Measurements from ENCODE around the gene RASL11A.
"Not testable (repeated sequence)": the region's sequence is repeated elsewhere in the genome, so short reads cannot be mapped to it uniquely, and the experiment has no call there.

The RASL11A gene

GRCh38 chr13:27270594-27271520, at the start of gene RASL11A:
Gene RASL11A (plus strand): TSS chr13:27270830. CDS start chr13:27270945, 115 bp downstream.
- peak; percentile 75 for DNase-seq

- not testable (repeated sequence) for DNase-seq
These were observed 48.5 kb upstream of the RASL11A start for GRCh38 chr13:27222100-27222499.

- DNase-seq, result no peak
These were observed 43.6 kb upstream of the RASL11A start for GRCh38 chr13:27226991-27227390.

GRCh38 chr13:27228131-27228530, 42.5 kb upstream of the RASL11A start:
- DNase-seq, result no peak

GRCh38 chr13:27229642-27230041, 41.0 kb upstream of the RASL11A start:
- no peak for DNase-seq

GRCh38 chr13:27233964-27234363, 36.7 kb upstream of the RASL11A start:
- no peak for DNase-seq

GRCh38 chr13:27236478-27236877, 34.2 kb upstream of the RASL11A start:
- DNase-seq, result no peak

- DNase-seq, result no peak
These were observed 27.9 kb upstream of the RASL11A start for GRCh38 chr13:27242702-27243101.

GRCh38 chr13:27245610-27246009, 25.0 kb upstream of the RASL11A start:
- DNase-seq, result no peak

GRCh38 chr13:27250833-27251165, 19.8 kb upstream of the RASL11A start:
- no peak for DNase-seq

- DNase-seq, result peak; percentile 91
These were observed 19.2 kb upstream of the RASL11A start, which contains the start of gene RPL21 for GRCh38 chr13:27251166-27252091. Gene RPL21 (plus strand): TSS chr13:27251558. CDS start chr13:27253777, 2,219 bp downstream.

- DNase-seq, result no peak
These were observed 18.2 kb upstream of the RASL11A start for GRCh38 chr13:27252467-27252866.

- DNase-seq, result no peak
These were observed 13.4 kb upstream of the RASL11A start for GRCh38 chr13:27257233-27257568.

- no peak for DNase-seq
These were observed 12.9 kb upstream of the RASL11A start for GRCh38 chr13:27257648-27258253.

- DNase-seq, result no peak
These were observed 11.8 kb upstream of the RASL11A start for GRCh38 chr13:27258637-27259386.

- DNase-seq, result no peak
These were observed 10.8 kb upstream of the RASL11A start for GRCh38 chr13:27259831-27260230.

GRCh38 chr13:27261396-27261795, 9.2 kb upstream of the RASL11A start:
- no peak for DNase-seq

GRCh38 chr13:27263438-27263837, 7.2 kb upstream of the RASL11A start:
- DNase-seq, result no peak

GRCh38 chr13:27264181-27264580, 6.4 kb upstream of the RASL11A start:
- DNase-seq, result no peak

- no peak for DNase-seq
These were observed 6.0 kb upstream of the RASL11A start for GRCh38 chr13:27264648-27265047.

- DNase-seq, result no peak
These were observed 3.7 kb upstream of the RASL11A start for GRCh38 chr13:27266917-27267316.

- DNase-seq, result no peak
These were observed 3.0 kb upstream of the RASL11A start for GRCh38 chr13:27267596-27267995.

Data from CD4-positive, alpha-beta T cell treated with Interleukin-12 subunit alpha and Interleukin-12 subunit beta, for 1 hour (primary cell).